Esophagus squamous epithelium (tissue), 5 donors: ENCODE results near the gene SOWAHB. TPM values are rescaled to one million over a fixed set of nuclear protein-coding genes. Genes with fewer than 3 reads are reported as not detected.
A peak's percentile ranks its signal among the peaks of the same experiment; 100 is the strongest.

Experiments used
- DNase-seq: peaks from one replicate; lab custom pipeline; 2025; lab: John Stamatoyannopoulos, UW
- H3K27ac ChIP-seq, 4 donors: fragments of 200-600 bp; sonication (generic); one replicate each; pipeline ENCODE4 v1.5.1; 2016 to 2019; ENCODE audit warnings: mild to moderate bottlenecking in 1 of 4
- H3K27me3 ChIP-seq, 4 donors: fragments of 200-600 bp; sonication (generic); 1 replicate in 3 of 4; 2 replicates in 1 of 4; pipeline versions ENCODE4 v1.5.1 to v1.6.0; 2017 to 2021; ENCODE audit warnings: antibody characterized with exemption in 1 of 4
- H3K36me3 ChIP-seq, 3 donors: fragments of 200-600 bp; sonication (generic); one replicate each; pipeline ENCODE4 v1.5.1; 2016 to 2019
- H3K4me1 ChIP-seq, 3 donors: fragments of 200-600 bp; sonication (generic); one replicate each; pipeline ENCODE4 v1.5.1; 2017 to 2019
- H3K4me3 ChIP-seq, 4 donors: fragments of 200-600 bp; sonication (generic); 1 replicate in 3 of 4; 2 replicates in 1 of 4; pipeline ENCODE4 v1.5.1; 2016 to 2019; ENCODE audit warnings: mild to moderate bottlenecking in 2 of 4, moderate library complexity in 1 of 4
- H3K9me3 ChIP-seq, 3 donors: fragments of 200-600 bp; sonication (generic); one replicate each; pipeline ENCODE4 v1.5.1; 2016 to 2019
- POLR2A ChIP-seq, 4 donors: fragments of 450-650 bp; IDR thresholded peaks; one replicate each; pipeline ENCODE4 v1.6.1; 2017; ENCODE audit warnings: antibody characterized with exemption in 4 of 4, mild to moderate bottlenecking in 4 of 4, moderate library complexity in 3 of 4
- WGBS, 2 donors: methylation state at CpG; one replicate each; pipeline ENCODE4 v1.1.5; 2018; 5-methylcytosine and 5-hydroxymethylcytosine counted together
- intact Hi-C: fragments of 100-400 bp; cut with DNase I; formaldehyde crosslinking; loops from one replicate; pipeline ENCODE4 v1.15.0; 2022
- total RNA-seq, 4 donors: library from RNA; depleted of rRNA; stranded (reverse); fragments of >200 nt; gene quantifications; one replicate each; pipeline ENCODE4 v1.1.0, GENCODE V29; 2016
- TF ChIP-seq, protein P1 (sequence below), 6 experiments: fragments of 450-650 bp in 4 of 6; fragments of 200-600 bp in 2 of 6; sonication (generic) in 2 of 6; IDR thresholded peaks; one replicate each; pipeline ENCODE4 v1.5.1; 2016 to 2019; ENCODE audit warnings: antibody characterized with exemption in 6 of 6, mild to moderate bottlenecking in 4 of 6, moderate library complexity in 4 of 6
- donor health status: DM: yes; HTN: yes; CAD: no.

SOWAHB gene
- total RNA-seq, 4 donors from 2014 or later, result 6.5 to 29.0 (median 19.0) TPM

DNA sequence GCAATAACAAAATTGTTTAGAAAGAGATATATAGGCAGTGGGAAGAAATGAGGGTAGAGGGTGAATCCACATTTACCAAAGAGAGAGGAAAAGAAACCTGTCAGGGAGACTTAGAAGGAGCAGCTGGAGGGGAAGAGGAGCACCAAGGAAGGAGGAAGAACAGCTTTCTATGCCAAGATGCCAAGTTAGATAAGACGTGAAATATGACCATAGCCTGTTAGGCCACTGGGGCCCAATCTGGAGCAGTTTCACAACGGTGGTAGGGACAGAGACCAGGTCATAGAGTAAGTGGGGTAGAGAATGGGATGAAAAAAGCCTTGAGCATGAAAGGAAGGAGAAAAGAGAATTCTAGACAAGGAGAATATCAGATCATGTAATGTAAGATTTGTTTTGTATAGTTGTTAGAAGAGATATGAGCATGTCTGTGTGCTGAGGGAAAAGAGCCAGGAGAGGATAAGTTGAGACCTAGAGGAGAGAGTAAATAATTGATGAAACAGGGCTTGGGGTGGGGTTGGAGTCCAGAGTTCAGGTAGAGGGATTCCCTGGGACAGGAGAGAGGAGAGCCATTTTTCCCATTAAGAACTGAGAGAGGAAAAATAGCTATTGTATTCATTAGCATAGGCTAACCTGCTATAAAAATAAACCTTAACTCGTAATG is 4.4 kb upstream of the SOWAHB start:
- intact Hi-C loops, result no loop called here
- H3K36me3 ChIP-seq, result no peaks in the 10 kb centered on the region
- H3K9me3 ChIP-seq, result no peaks in the 10 kb centered on the region
- no peak for TF ChIP-seq POLR2A (IDR thresholded peaks at IDR 0.05)
- TF ChIP-seq, protein P1, sequence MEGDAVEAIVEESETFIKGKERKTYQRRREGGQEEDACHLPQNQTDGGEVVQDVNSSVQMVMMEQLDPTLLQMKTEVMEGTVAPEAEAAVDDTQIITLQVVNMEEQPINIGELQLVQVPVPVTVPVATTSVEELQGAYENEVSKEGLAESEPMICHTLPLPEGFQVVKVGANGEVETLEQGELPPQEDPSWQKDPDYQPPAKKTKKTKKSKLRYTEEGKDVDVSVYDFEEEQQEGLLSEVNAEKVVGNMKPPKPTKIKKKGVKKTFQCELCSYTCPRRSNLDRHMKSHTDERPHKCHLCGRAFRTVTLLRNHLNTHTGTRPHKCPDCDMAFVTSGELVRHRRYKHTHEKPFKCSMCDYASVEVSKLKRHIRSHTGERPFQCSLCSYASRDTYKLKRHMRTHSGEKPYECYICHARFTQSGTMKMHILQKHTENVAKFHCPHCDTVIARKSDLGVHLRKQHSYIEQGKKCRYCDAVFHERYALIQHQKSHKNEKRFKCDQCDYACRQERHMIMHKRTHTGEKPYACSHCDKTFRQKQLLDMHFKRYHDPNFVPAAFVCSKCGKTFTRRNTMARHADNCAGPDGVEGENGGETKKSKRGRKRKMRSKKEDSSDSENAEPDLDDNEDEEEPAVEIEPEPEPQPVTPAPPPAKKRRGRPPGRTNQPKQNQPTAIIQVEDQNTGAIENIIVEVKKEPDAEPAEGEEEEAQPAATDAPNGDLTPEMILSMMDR (IDR thresholded peaks at IDR 0.05), result no peak
- H3K4me3 ChIP-seq, result no peak overlapping the region
- H3K27ac ChIP-seq, result no peak overlapping the region
- peaks cover 0 to 26% (median 3%) of the 10 kb centered on the region in 3 donors for H3K4me1 ChIP-seq
- no peak for DNase-seq
- H3K27me3 ChIP-seq, result peaks cover 0 to 28% (median 0%) of the 10 kb centered on the region in 4 donors
- 62 to 72% methylated on average over 3 of the region's 3 CpGs for WGBS, 2 donors

- Histone ChIP-seq H3K4me1 (peaks cover 7 to 40% (median 10%) of the 10 kb centered on the region in 3 donors), H3K4me3 (peak overlapping the region in 3 of 4 donors; percentile 63 to 76 (median 70)), H3K27ac (peak overlapping the region in 1 of 4 donors; percentile 87), H3K36me3 (no peaks in the 10 kb centered on the region), H3K27me3 (peaks cover 0 to 54% (median 0%) of the 10 kb centered on the region in 4 donors), H3K9me3 (no peaks in the 10 kb centered on the region)
- no peak for DNase-seq
- 22 to 39% methylated on average over 4 of the region's 4 CpGs for WGBS, 2 donors
- intact Hi-C loops, result no loop called here
- TF ChIP-seq POLR2A (IDR thresholded peaks at IDR 0.05), result no peak
- TF ChIP-seq, protein P1 (IDR thresholded peaks at IDR 0.05), result no peak
Measured at GRCh38 chr4:76898949-76899645, 1.2 kb upstream of the SOWAHB start.

GRCh38 chr4:76898385-76898692 is 395 bp upstream of the SOWAHB start:
- Histone ChIP-seq H3K4me1 (peaks cover 7 to 41% (median 10%) of the 10 kb centered on the region in 3 donors), H3K36me3 (no peaks in the 10 kb centered on the region), H3K27me3 (peaks cover 0 to 54% (median 0%) of the 10 kb centered on the region in 4 donors), H3K27ac (peak overlapping the region; percentile 70 to 87 (median 86)), H3K4me3 (peak overlapping the region; percentile 63 to 76 (median 66)), H3K9me3 (no peaks in the 10 kb centered on the region)
- DNase-seq, result no peak
- intact Hi-C loops, result no loop called here
- 16 to 17% methylated on average over 9 to 14 of the region's 14 CpGs for WGBS, 2 donors
- no peak for TF ChIP-seq POLR2A (IDR thresholded peaks at IDR 0.05)
- TF ChIP-seq, protein P1 (IDR thresholded peaks at IDR 0.05), result no peak

DNA sequence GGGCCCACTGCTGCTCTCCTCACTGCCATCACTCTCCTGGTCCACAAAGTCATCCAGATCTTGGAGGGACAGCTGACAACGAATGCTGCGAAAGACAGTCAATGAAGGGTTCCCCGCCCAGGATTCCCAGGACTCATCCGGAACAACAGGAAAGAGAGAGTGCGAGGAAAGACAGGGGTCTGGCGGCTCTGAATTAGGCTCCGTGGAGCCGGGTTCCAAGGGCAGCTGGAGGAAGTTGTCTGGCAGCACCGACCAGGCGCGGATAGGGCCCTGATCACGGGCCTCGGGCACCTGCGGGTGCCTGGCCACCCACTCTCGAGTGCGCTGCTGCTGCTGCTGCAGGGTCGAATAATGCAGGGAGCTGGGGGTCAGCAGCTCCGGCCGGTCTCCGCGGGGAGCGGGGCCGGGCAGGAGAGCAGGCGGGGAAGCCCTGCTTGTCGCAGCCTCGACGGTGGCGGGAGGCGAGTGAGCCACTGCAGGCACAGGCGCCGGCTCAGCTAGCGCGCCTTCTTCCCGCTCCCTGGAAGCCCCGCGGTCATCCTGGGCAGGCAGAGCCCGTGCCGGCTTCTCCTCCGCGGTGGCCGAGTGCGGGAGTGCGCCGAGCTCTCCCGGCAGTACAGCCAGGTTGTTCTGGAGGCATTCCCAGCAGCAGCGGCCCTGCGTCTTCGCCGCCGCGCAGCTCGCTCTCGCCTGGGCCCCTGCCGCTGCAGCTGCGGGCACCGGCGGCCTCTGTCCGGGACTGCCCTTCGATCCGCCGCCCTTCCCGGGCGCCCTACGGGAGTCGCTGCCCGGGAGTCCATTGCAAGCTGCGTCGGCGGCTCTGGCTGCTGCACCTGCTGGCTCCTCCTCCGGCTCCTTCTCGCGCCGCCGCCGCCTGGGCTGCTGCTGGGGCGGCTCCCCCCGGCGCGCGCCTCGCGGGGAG is 1.1 kb downstream of the SOWAHB start:
- Histone ChIP-seq H3K4me1 (peaks cover 7 to 52% (median 10%) of the 10 kb centered on the region in 3 donors), H3K36me3 (no peaks in the 10 kb centered on the region), H3K27ac (peak overlapping the region; percentile 70 to 87 (median 86)), H3K27me3 (peaks cover 0 to 54% (median 0%) of the 10 kb centered on the region in 4 donors), H3K4me3 (peak overlapping the region; percentile 63 to 76 (median 66)), H3K9me3 (no peaks in the 10 kb centered on the region)
- intact Hi-C loops, result no loop called here
- WGBS, 2 donors, result 39% methylated on average over 17 of the region's 82 CpGs; no CpG with 5 or more reads in 1 of the 2 donors
- DNase-seq, result no peak
- TF ChIP-seq, protein P1 (IDR thresholded peaks at IDR 0.05), result peak in 1 of 6 experiments; percentile 6
- TF ChIP-seq POLR2A (IDR thresholded peaks at IDR 0.05), result no peak
